KOPT-K1 (cell line): ENCODE data around the gene CCDC28A.

Experiments
- H3K27ac ChIP-seq: fragments of 200-600 bp; sonication (generic); 2 replicates; pipeline ENCODE4 v1.5.1; 2016; ENCODE audit warnings: antibody characterized with exemption, mild to moderate bottlenecking, low read depth, low read length; ENCODE audit not compliant: poor library complexity, severe bottlenecking
- H3K36me3 ChIP-seq: fragments of 200-600 bp; sonication (generic); 2 replicates; pipeline ENCODE4 v1.5.1; 2017; ENCODE audit warnings: antibody characterized with exemption, mild to moderate bottlenecking, low read length, moderate library complexity; ENCODE audit not compliant: insufficient read depth
- H3K9me3 ChIP-seq: fragments of 200-600 bp; sonication (generic); 2 replicates; pipeline ENCODE4 v1.5.1; 2017; ENCODE audit warnings: antibody characterized with exemption, low read length, mild to moderate bottlenecking; ENCODE audit not compliant: insufficient read depth, poor library complexity, severe bottlenecking

CCDC28A gene

DNA sequence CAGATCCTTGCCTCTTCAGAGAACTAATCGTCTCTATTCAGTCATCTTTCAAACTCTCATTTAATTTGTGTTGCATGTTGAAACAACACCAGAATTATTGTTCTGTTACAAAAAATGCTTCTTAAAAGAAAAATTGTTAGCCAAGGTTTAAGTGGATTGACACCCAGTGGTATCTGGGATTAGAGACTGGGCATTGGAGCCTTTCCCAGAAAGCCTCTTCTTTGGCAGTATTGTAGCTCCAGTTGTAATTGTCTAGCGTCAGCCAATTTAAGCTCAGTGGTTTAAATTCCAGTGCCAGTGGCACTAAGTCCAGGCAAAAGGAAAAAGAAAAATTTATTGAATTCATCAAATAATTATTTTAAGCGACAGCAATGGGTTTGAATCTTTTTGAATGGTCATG is 801 bp downstream of the CCDC28A start:
- Histone ChIP-seq H3K27ac (peak overlapping the region; percentile 86), H3K9me3 (no peaks in the 10 kb centered on the region), H3K36me3 (no peaks in the 10 kb centered on the region)

DNA sequence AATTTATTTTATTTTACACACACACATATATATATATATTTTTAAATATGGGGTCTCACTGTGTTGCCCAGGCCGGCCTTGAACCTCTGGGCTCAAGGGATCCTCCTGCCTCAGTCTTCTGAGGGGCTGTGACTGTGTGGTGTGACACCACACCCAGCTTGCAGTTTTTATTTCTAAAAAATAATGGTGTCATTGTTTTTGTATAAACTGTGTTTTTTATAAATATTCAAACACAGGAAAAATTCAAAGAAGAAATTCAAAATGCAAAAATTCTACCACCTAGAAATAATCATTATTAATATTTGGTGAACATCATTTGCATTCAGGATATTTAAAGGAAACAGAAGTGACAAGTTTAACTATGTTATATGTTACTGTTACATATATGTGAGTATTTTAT is 3.1 kb downstream of the CCDC28A start:
- Histone ChIP-seq H3K9me3 (no peaks in the 10 kb centered on the region), H3K36me3 (peaks cover 13% of the 10 kb centered on the region; the same call in 1 of the 2 replicates), H3K27ac (no peak overlapping the region)

DNA sequence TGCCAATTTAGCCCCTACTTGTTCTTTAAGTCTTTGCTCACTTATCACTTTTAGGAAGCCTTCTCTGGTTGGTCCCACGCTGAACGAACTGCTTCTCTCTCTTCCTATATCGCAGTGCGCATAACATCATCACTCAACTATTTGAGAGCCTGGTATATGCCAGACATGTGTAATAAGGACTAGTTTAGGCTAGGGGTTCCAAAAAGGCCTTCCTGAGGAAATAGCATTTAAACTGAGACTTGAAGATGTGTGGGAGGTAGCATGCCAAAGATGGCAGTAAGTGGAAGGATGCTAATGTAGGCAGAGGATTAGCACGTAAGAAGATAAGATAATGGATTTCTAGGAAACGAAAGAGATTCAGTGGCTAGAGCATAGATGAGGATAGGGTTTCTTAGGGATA is 4.8 kb downstream of the CCDC28A start:
- peaks cover 13% of the 10 kb centered on the region; the same call in 1 of the 2 replicates for H3K36me3 ChIP-seq

DNA sequence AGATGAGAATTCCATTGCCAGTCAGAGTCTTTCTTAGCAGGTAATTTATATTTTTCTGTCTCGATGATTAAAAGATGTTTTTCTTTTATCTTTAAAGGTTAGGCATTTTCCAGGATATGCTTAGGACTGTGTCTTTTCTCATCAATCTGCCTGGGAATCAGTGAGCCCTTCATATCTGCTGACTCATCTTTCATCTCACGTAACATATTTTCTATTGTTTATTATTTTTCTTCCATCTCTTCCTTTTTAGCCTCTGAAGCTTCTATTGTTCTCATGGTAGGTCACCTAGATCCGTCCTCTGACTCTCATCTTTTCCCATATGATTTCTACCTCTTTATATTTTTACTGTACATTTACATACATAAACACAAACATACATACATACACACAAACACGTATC is 8.7 kb downstream of the CCDC28A start:
- Histone ChIP-seq H3K27ac (no peak overlapping the region), H3K36me3 (peaks cover 13% of the 10 kb centered on the region; the same call in 1 of the 2 replicates), H3K9me3 (no peaks in the 10 kb centered on the region)

More for the DNA sequence above, 4.8 kb downstream of the CCDC28A start:
- Histone ChIP-seq H3K9me3 (no peaks in the 10 kb centered on the region), H3K27ac (no peak overlapping the region)

DNA sequence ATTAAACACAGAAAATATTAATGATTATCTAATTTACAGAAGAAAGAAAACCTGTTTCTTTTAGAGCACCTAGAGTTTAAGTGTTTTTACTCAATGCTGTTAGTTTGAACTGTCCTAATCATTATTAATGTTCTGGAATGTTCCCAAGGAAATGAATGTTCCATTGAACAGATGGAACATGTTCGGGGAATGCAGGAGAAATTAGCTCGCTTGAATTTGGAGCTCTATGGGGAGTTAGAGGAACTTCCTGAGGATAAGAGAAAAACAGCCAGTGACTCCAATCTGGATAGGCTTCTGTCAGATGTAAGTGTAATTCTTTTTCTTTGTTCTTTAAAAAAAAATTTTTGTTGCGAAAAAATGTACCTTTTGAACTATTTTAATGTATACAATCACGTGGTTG is 11.5 kb downstream of the CCDC28A start:
- H3K9me3 ChIP-seq: no peaks in the 10 kb centered on the region
- peaks cover 13% of the 10 kb centered on the region; the same call in 1 of the 2 replicates for H3K36me3 ChIP-seq
- no peak overlapping the region for H3K27ac ChIP-seq

DNA sequence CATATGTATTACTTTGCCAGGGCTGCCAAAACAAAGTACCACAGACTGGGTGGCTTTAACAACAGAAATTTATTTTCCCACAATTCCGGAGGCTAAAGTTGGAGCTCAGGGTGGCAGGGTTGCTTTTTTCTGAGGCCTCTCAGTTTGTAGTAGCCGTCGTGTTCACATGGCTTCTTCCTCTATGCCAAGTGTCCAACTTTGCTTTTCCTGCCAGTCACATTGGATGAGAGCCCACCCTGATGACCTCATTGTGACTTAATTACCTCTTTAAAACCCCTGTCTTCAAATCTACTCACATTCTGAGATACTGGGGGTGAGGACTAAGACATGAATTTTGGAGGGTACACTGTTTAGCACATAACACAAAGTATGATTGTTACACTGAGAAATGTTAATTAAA is 12.4 kb downstream of the CCDC28A start:
- Histone ChIP-seq H3K27ac (no peak overlapping the region), H3K9me3 (no peaks in the 10 kb centered on the region), H3K36me3 (peaks cover 6% of the 10 kb centered on the region; the same call in 1 of the 2 replicates)

DNA sequence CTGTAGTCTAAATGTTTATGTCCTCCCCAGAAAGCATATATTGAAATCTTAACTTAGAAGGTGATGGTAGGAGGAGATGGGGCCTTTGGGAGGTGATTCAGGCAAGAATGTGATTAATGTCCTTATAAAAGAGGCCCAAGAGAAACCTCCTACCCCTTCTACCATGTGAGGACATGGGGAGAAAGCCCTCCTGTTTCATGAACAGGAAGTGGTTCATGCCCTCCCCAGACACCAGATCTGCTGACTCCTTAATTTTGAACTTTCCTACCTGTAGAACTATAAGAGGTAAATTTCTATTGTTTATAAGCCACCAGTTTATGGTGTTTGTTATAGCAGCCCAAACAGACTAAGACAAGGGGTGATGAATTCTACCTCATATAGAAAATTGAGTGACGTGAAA is 13.6 kb downstream of the CCDC28A start:
- Histone ChIP-seq H3K9me3 (no peaks in the 10 kb centered on the region), H3K27ac (no peak overlapping the region), H3K36me3 (no peaks in the 10 kb centered on the region)

DNA sequence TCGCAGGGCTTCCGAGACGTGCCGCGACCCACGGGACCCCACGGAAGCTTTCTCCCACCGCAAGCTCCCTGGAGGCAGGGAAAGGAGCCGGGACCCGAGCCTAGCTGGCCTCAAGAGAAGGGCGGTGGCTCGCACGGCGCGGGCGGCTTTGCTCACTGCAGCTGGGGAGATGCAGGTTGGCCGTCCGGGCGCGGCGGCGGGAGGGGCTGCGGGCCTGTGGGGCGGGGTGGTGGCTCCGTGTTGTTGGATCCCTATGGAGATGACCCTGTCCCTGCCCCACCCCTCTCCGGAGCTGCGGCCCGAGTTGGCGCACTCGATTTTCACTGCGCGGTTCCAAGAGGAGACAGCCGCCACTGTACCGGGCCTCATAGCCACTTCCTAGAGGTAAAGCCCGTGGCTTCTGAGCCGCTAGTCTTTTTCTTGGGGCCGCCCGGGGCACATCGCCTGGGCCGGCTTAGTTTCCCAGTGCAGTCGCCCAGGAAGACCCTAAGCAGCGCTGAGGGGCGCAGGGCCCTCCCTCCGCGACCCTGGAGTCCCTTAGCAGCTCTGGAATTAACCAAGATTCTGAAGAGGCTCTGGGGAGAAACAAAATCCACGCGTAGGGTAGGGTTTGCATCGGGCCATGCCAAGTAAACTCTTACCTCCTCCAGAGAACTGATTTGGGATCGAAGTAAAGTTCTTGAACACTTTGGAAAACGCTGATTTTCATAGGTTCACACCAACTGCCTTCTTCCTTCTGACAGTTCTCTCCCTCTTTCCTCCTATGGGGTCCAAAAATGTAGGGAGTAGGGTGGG is 22.4 kb downstream of the CCDC28A start, which contains the start of gene ECT2L:
Gene ECT2L (plus strand): TSS at position 279 of the 795 bp plus-strand sequence. CDS start 17,188 bp downstream, outside the sequence.
- Histone ChIP-seq H3K27ac (no peak within 1 kb of the TSS), H3K9me3 (no peaks in the 10 kb centered on the region), H3K36me3 (no peaks in the 10 kb centered on the region)

DNA sequence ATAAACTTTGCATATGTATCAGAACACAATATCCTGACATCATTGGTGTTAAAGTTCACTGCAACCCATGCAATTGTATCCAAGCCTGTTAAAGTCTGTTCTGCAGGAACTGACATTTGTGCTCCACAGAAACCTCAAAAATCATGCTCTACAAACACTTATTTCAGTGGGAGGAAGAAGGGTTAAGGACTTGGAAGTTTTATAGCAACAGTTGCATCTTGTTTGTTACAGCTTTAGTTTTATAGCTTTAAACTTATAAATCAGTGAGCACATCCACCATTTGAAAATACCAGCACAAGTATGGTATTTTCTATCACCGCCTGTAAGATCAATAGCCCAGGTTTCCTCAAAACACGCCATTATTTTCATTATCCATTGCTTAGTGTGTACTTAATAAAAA is 23.2 kb downstream of the CCDC28A start:
- no peak overlapping the region for H3K27ac ChIP-seq
- H3K36me3 ChIP-seq: no peaks in the 10 kb centered on the region
- H3K9me3 ChIP-seq: no peaks in the 10 kb centered on the region

DNA sequence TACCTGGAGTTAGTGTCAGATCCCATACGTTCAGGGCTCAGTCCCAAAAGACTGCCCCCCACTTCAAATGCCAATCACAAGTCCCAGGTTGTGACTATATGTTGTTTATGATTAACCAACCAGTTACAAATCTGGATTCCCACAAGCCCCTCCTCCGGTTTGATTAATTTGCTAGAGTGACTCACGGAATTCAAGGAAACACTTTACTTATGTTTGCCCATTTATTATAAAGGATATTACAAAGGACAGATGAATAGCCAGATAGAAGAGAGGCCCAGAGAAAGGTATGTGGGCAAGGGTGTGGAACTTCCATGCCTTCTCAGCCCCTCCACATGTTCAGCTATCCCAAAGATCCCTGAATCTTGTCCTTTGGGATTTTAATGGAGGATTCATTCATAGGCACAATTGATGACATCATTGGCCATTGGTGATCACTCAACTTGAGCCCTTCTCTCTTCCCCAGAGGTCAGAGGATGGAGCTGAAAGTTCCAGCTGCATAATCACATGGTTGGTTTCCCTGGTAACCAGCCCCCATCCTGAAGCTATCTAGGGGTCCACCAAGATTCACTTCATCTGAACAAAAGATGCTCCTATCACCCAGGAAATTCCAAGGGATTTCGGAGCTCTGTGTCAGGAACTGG is 24.4 kb downstream of the CCDC28A start:
- Histone ChIP-seq H3K36me3 (no peaks in the 10 kb centered on the region), H3K27ac (no peak overlapping the region), H3K9me3 (no peaks in the 10 kb centered on the region)

DNA sequence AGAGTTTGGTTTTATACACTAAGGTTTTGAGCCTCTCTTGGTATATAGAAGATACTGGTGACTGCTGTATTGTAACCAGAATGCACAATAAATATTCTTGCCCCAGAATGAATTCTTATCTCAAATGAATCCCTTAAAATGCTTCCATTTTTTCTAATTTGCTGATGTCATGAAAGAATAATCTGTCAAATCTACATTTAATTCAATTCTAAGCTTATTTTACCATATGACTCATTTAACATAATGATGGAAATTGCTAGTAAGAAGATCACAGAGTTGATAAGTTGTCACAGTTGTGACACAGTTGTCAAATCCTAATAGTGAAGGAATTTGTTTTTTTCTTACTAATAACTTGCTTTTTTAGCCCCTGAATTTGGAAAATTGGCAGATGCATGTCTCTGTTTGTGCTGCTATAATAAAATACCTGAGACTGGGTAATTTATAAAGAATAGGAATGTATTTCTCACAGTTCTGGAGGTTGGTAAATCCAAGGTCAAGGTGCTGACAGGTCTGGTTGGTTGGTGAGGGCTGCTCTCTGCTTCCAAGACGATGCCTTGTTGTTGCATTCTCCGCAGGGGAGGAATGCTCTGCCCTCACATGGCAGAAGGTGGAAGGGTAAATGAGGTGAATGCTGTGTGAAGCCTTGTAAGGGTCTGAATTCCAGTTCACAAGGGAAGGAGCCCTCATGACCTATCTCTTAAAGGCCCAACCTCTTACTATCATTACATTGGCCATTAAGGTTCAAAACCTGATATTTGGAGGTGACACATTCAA is 27.0 kb downstream of the CCDC28A start:
- no peaks in the 10 kb centered on the region for H3K36me3 ChIP-seq
- H3K9me3 ChIP-seq: no peaks in the 10 kb centered on the region
- H3K27ac ChIP-seq: no peak overlapping the region

DNA sequence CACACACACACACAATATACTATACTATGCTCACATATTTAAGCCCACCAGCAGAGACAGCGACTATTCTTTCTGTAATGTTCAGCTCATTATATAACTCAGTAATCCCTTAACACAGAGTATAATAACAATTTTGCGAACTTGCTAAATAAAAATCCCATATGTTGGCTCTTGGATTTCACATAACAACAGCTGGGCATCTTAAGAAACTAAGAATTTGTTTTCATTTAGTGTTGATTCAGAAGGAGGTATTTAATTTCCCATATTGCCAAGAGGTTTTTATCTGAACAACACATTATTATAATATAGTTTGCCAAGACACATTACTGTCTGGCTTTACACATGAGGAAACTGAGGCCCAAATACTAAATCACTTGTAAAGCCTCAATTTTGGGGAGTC is 29.8 kb downstream of the CCDC28A start:
- Histone ChIP-seq H3K27ac (no peak overlapping the region), H3K36me3 (no peaks in the 10 kb centered on the region), H3K9me3 (no peaks in the 10 kb centered on the region)

DNA sequence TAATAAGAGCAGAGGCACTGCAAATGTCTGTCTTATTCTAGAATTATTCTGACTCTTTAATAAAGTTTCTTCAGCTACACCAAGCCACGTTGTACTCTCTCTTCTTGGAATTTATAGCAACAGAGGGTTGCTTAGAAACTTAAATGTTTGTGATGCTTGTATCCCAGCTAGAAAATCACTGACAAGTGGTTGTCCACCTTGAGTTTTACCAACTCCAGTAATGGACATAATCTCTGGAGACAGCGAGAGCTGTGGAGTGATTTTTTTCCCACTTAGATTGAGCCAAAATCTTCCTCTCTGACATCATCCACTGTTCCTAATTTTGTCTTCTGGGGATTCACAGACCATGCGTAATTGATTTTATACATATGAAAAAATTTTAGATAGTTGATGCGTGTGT is 30.3 kb downstream of the CCDC28A start:
- H3K27ac ChIP-seq: no peak overlapping the region
- H3K9me3 ChIP-seq: no peaks in the 10 kb centered on the region
- H3K36me3 ChIP-seq: no peaks in the 10 kb centered on the region

DNA sequence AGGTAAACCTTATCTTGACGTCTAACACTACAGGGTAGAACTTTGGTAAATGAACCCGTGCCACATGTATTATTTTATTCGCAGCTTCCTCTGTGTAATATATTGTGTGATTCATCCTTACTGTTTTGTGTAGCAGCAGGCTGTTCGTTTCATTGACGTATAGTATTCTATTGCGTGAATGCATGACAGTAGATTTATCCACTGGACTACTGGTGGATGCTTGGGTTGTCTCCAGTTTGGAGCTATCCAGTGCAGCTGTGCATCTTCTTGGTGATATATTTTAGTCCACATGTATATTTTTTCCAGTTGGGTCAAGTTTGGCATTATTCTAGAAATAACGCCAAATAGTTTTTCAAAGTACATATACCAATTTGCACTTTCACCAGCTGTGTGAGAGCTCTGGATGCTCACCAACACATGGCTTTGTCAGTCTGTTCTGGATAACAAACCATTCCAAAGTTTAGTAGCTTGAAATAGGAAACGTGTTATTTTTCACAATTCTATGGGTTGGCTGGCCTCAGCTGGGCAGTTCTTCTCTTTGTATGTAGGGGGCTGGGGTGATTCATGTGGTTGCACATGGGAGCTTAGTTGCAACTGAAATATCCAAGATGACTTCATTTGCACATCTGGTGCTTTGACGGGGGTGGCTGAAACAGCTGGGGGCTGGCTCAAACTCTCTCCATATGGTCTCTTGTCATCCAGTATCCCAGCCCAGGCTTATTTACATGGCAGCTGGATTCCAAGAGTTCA is 31.6 kb downstream of the CCDC28A start:
- Histone ChIP-seq H3K27ac (no peak overlapping the region), H3K36me3 (no peaks in the 10 kb centered on the region), H3K9me3 (no peaks in the 10 kb centered on the region)
